ENCODE data around the gene STUM. TPM values are rescaled to one million over a fixed set of nuclear protein-coding genes. Genes with fewer than 3 reads are reported as not detected.

STUM gene
- polyA plus RNA-seq, 1 donor (not counting 4 experiments of a cell fraction or from before 2014, with no cell fraction given), result 0.01 TPM

DNA sequence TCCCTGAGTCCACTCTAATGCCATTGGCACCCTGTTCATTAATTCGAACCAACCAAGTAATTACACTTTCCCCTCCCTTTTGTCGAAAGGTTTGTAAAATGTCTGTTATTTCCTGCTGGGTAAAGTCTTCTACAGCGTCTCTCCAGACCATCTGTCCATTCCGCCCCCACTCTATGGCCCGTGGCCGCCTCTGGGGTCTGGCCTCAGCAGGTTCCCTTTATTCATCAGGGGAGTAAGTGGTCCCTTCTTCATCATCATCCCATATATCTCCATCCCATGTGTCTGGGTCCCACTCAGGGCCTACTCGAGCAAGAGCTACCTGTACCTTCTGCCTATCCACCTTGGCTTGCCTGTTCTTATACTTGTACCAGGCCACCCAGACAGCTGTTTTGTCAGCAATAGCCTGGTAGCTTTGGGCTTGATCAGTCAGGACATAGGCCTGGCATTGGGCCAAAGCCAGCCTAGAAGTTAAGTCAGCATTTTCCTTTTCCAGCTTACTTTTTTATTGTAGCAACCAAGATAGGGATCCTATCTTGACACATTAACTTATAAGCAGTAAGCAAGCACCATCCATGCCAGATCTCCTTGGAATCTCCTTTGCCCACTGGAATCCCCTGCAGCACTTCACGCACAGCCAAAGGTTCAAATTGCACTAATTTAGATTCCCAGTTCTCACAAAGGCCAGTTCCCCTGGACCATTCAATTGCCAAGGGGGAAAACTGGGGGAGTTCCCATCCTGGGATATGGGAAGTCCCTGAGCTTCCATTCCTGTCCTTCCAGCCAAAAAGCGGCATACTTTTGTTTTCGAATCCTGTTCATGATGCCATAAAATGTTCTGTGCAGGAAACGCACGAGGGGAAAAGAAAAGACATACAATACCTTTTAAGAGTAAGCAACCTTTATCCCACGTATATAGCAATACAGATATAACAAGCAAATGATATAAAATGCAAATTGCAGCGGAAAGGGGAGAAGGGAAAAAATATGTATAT is 6.6 kb upstream of the STUM start:
- H3K27me3 ChIP-seq (ENCODE audit: control insufficient read depth, extremely low read depth, insufficient read depth, low read length), result peaks cover 4% of the 10 kb centered on the region
- no peaks in the 10 kb centered on the region for H3K36me3 ChIP-seq (ENCODE audit: control insufficient read depth in 2 of 2, extremely low read depth in 1 of 2, insufficient read depth in 2 of 2, low read length in 2 of 2)
- H3K9me1 ChIP-seq (ENCODE audit: control insufficient read depth, extremely low read depth, insufficient read depth, low read length), result no peaks in the 10 kb centered on the region
- no peak overlapping the region for H3K9ac ChIP-seq (ENCODE audit: control insufficient read depth, extremely low read depth, insufficient read depth, low read length)
- TF ChIP-seq, protein P1, sequence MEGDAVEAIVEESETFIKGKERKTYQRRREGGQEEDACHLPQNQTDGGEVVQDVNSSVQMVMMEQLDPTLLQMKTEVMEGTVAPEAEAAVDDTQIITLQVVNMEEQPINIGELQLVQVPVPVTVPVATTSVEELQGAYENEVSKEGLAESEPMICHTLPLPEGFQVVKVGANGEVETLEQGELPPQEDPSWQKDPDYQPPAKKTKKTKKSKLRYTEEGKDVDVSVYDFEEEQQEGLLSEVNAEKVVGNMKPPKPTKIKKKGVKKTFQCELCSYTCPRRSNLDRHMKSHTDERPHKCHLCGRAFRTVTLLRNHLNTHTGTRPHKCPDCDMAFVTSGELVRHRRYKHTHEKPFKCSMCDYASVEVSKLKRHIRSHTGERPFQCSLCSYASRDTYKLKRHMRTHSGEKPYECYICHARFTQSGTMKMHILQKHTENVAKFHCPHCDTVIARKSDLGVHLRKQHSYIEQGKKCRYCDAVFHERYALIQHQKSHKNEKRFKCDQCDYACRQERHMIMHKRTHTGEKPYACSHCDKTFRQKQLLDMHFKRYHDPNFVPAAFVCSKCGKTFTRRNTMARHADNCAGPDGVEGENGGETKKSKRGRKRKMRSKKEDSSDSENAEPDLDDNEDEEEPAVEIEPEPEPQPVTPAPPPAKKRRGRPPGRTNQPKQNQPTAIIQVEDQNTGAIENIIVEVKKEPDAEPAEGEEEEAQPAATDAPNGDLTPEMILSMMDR (optimal IDR thresholded peaks at IDR 0.05 in 1 of 3, IDR thresholded peaks at IDR 0.05 in 1 of 3, conservative IDR thresholded peaks at IDR 0.05 in 1 of 3; ENCODE audit: extremely low read depth in 1 of 3, insufficient read depth in 2 of 3, low read length in 3 of 3), result no peak
- TF ChIP-seq EZH2 (IDR thresholded peaks at IDR 0.05; ENCODE audit: low read length), result no peak
- dilution Hi-C loops (cut with MboI; ENCODE audit: extremely low pct_ligation_motif_present, low sequenced_read_pairs), result no loop called here
- no peak overlapping the region for H2AFZ ChIP-seq (ENCODE audit: control insufficient read depth, low read length)
- DNase-seq (ENCODE audit: low read depth, low spot score) (no peak), FAIRE-seq (no peak)
- no peaks in the 10 kb centered on the region for H3K79me2 ChIP-seq (ENCODE audit: control insufficient read depth, insufficient read depth, low read length)
- no peak overlapping the region for H3K27ac ChIP-seq (ENCODE audit: control insufficient read depth, insufficient read depth, low read length)
- no peaks in the 10 kb centered on the region for H3K9me3 ChIP-seq (ENCODE audit: control insufficient read depth, low read depth, low read length)
- no peaks in the 10 kb centered on the region for H3K4me1 ChIP-seq (ENCODE audit: control insufficient read depth, extremely low read depth, insufficient read depth, low read length)
- H4K20me1 ChIP-seq (ENCODE audit: control insufficient read depth, extremely low read depth, insufficient read depth, low read length), result no peaks in the 10 kb centered on the region
- H3K4me3 ChIP-seq (ENCODE audit: control insufficient read depth in 2 of 3, extremely low read depth in 1 of 3, insufficient read depth in 2 of 3, low read depth in 1 of 3, low read length in 3 of 3), result no peak overlapping the region
- H3K4me2 ChIP-seq (ENCODE audit: control insufficient read depth, extremely low read depth, insufficient read depth, low read depth, low read length), result no peak overlapping the region

DNA sequence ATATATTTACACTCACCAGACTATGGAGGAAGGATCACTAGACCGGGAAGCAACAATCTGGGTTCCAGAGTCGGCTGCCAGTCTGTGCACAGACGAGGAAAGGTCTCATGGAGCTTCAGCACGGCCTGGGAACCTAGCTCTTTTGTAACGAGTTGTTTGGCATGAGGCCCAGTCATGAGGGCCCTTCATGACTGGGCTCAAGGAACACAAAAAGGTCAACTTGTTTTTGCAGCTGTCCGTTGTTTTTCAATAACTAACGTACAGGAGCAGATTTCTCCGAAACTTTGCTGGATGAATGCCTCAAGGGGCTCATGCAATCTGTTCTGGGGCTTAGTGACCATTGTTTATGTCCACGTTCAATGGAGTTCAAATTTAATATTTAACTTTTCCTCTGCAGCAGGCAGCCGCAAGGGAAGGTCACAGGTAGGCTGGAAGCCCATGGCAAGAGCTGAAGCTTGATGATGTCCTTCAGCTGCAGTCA is 5.9 kb upstream of the STUM start:
- Histone ChIP-seq H3K79me2 (ENCODE audit: control insufficient read depth, insufficient read depth, low read length) (no peaks in the 10 kb centered on the region), H2AFZ (ENCODE audit: control insufficient read depth, low read length) (no peak overlapping the region), H3K4me1 (ENCODE audit: control insufficient read depth, extremely low read depth, insufficient read depth, low read length) (no peaks in the 10 kb centered on the region), H4K20me1 (ENCODE audit: control insufficient read depth, extremely low read depth, insufficient read depth, low read length) (no peaks in the 10 kb centered on the region), H3K9ac (ENCODE audit: control insufficient read depth, extremely low read depth, insufficient read depth, low read length) (no peak overlapping the region), H3K9me1 (ENCODE audit: control insufficient read depth, extremely low read depth, insufficient read depth, low read length) (no peaks in the 10 kb centered on the region), H3K27me3 (ENCODE audit: control insufficient read depth, extremely low read depth, insufficient read depth, low read length) (peaks cover 4% of the 10 kb centered on the region), H3K27ac (ENCODE audit: control insufficient read depth, insufficient read depth, low read length) (no peak overlapping the region), H3K36me3 (ENCODE audit: control insufficient read depth in 2 of 2, extremely low read depth in 1 of 2, insufficient read depth in 2 of 2, low read length in 2 of 2) (no peaks in the 10 kb centered on the region), H3K4me3 (ENCODE audit: control insufficient read depth in 2 of 3, extremely low read depth in 1 of 3, insufficient read depth in 2 of 3, low read depth in 1 of 3, low read length in 3 of 3) (no peak overlapping the region), H3K4me2 (ENCODE audit: control insufficient read depth, extremely low read depth, insufficient read depth, low read depth, low read length) (no peak overlapping the region), H3K9me3 (ENCODE audit: control insufficient read depth, low read depth, low read length) (no peaks in the 10 kb centered on the region)
- FAIRE-seq, result no peak
- TF ChIP-seq, protein P1 (optimal IDR thresholded peaks at IDR 0.05 in 1 of 3, IDR thresholded peaks at IDR 0.05 in 1 of 3, conservative IDR thresholded peaks at IDR 0.05 in 1 of 3; ENCODE audit: extremely low read depth in 1 of 3, insufficient read depth in 2 of 3, low read length in 3 of 3), result no peak
- TF ChIP-seq EZH2 (IDR thresholded peaks at IDR 0.05; ENCODE audit: low read length), result no peak
- dilution Hi-C loops (cut with MboI; ENCODE audit: extremely low pct_ligation_motif_present, low sequenced_read_pairs), result no loop called here
- no peak for DNase-seq (ENCODE audit: low read depth, low spot score)

Data from keratinocyte (primary cell).